Stimulated activated CD8-positive, alpha-beta memory T cell treated with anti-CD3 and anti-CD28 coated beads, Interleukin-12 subunit alpha, Interleukin-12 subunit beta, amount 100 ng/mL, for 24 hours (primary cell): Measurements from ENCODE around the gene AVL9.
"Not testable (repeated sequence)": the region's sequence is repeated elsewhere in the genome, so short reads cannot be mapped to it uniquely, and the experiment has no call there.

Experiments used
- DNase-seq: peaks from one replicate; pipeline ENCODE4 v3.0.0-alpha.2; 2020; ENCODE audit errors: extremely low read depth

AVL9 gene

DNA sequence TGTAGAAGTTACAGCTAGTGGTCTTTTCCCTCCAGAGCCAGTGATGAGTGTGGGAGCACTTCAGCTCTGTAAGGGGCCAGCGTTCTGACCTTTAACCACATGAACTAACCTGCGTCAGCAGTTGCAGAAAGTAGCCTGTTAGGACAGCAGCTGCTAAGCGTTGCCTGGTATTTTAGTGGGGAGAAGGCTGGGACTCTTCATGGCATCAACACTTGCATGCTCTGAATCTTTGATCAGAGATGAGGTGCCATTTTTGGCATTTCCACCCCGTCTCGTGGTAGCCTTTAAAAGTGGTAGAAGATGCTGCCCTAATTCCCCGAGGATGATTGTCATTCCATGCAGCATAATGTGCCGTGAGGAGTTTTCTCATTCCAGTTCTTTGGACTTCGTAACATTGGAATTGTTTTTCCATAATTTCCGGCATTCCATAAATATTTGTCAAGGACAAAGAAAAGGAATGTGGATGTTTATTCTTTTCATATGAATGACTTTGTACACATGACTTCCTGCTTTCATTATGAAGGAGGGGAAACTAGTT is 92.2 kb downstream of the AVL9 start:
- no peak for DNase-seq

DNA sequence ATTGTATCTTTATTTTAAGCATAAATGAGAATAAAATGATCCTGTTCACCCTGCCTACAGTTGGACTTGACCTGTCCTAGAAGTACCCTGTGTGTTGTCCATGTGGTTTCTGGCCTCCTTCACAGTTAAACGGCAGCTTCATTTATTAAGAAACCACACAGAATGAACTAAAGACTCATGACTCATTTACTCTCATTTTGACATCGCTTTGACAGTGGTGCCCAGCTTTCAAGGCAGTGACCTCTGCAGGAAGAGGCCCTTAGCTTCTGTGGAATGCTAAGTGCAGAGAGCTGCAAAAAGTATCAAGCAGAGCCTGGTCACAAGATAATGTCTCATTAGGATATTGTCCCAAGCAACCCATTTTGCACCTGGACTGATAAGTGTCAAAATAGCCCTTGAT is 93.4 kb downstream of the AVL9 start:
- DNase-seq, result no peak

DNA sequence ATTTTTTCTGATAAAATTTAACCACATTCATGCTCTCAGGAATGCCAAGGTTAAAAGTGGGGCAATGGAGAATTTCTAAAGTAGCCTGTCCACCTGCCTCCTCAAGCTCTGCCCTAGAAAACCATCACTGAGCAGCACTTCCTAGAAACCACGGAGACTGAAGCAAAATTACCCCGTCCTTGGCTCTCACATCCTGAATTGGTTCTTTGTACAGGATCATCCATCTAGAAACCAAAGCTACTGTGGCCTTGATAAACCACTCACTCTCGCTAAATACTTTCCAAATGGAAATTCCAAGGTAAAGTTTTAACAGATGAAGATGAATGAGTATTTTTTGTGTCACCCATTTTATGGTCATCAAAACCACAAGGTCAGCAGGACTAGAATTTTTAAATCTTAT is 96.6 kb downstream of the AVL9 start:
- no peak for DNase-seq

DNA sequence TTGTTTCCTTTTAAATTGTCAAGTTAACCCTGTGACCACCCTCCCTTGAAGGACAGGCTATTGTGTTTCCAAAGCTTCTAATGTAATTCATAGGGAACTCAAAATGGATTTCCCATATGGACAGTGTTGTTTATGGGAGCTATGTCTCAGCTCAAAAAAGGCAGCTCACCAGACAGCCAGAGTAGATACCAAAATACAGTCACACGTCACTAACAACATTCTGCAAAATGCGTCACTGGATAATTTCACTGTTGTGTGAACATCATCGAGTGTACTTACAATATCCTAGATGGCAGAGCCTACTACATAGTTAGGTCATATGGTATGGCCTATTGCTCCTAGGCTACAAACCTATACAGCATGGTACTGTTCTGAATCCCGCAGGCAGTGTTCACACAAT is 97.4 kb downstream of the AVL9 start:
- DNase-seq, result no peak

DNA sequence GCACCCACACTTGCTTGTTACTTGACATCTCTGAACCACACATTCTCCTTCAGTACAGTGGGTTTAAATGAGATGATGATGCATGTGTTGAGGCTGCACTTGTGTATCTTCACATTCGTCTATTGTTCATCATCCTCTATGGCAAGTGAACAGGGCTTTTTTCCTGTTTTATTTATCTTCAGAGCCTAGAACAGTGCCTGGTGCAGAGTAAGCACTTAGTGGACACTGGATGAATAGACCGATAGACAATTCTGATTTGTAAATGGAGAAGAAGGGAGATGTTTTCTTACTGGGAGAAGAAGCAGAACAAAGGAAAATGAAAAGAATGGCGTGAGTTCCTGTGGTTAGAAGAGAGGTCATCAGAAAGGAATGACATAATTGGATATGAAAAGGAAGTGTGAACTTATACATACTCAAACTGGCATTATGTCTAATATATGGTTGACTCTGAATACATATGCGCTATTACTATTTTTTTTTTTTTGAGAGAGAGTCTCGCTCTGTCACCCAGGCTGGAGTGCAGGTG is 99.7 kb downstream of the AVL9 start:
- DNase-seq, result no peak

DNA sequence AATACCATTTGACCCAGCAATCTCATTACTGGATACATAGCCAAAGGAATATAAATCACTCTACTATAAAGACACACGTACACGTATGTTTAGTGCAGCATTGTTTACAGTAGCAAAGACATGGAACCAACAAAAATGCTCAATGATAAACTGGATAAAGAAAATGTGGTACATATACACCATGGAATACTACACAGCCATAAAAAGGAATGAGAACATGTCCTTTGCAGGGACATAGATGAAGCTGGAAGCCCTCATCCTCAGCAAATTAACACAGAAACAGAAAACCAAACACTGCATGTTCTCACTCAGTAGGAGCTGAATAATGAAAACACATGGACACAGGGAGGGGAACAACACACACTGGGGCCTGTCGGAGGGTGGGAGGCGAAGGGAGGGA is 105.9 kb downstream of the AVL9 start:
- DNase-seq, result not testable (repeated sequence)

DNA sequence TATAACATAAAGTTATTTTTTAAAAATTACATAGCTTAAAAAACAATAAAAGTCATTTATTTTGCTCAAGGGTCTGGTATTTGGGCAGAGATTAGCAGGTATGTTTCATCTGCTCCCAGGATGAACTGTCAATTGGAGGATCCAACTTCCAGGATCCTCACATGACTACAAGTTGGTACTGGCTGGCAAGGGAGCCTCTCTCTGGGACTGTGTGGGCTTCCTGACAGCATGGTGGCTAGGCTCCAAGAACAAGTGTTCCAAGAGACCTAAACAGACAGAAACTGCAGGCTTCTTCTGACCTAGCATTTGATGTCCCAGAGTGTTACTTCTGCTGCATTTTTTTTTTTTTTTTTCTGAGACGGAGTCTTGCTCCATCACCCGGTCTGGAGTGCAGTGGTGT is 107.2 kb downstream of the AVL9 start:
- no peak for DNase-seq

DNA sequence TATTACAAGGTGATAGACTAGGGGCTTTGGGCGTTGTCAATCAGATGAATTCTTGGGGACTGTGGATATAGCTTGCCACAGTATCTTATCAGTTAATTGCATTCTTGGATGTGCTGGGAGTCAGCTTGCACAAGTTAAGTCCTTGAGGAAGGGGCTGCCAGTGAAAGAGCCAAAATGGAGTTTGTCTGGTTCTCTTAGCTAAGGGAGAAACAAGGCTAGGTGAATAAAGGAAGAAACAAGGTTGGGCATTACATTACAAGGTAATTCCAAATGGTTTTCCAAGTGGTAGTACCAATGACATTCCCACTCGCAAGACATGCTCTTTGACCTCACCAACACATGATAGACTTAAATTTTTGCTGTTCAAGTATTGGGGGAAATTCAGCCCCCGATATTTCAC is 108.2 kb downstream of the AVL9 start:
- DNase-seq, result not testable (repeated sequence)

DNA sequence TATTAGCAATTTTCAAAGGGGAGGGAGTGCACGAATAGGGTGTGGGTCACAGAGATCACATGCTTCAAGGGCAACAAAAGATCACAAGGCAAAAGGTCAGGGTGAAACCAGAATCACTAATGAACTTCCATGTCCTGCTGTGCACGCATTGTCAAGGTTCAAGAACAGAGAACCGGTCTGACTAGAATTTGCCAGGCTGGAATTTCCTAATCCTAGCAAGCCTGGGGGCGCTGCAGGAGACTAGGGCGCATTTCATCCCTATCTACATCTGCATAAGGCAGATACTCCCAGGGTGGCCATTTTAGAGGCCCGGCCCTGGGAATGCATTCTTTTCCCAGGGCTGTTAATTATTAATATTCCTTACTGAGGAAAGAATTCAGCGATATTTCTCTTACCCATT is 108.8 kb downstream of the AVL9 start:
- DNase-seq, result not testable (repeated sequence)

DNA sequence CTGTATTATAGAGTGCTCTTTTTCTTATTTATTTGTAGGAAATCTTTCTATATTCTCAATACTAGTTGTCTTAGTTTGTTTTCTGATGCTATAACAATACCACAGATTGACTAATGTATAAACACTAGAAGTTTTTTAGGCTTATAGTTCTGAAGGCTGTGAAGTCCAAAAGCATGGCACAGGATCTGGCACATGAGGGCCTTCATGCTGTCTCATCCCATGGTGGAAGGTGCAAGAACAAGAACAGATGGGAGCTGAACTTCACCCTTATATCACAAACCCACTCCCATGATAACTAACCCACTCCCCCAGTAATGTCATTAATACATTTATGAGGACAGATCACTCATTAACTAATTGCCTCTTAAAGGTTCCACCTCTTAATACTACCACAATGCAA is 109.7 kb downstream of the AVL9 start:
- DNase-seq, result no peak

DNA sequence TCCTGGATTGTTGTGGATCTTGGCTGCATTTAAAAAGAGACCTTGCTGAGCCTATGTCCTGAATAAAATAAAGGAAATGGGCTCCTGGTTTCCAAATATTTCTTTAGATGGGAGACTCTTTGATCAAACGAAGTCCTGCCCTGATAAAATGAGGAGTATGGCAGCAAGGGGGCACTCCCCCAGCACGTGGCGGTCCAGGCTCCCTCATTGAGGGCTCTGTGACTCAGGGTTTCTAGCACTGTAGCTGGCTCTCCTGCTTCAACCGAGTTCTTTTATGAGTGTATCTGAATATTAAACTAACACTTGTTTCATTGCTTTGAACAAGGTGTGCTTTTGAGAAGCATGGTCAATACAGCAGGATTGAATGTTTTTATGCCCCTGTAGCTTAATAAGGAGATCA is 114.2 kb downstream of the AVL9 start:
- no peak for DNase-seq

DNA sequence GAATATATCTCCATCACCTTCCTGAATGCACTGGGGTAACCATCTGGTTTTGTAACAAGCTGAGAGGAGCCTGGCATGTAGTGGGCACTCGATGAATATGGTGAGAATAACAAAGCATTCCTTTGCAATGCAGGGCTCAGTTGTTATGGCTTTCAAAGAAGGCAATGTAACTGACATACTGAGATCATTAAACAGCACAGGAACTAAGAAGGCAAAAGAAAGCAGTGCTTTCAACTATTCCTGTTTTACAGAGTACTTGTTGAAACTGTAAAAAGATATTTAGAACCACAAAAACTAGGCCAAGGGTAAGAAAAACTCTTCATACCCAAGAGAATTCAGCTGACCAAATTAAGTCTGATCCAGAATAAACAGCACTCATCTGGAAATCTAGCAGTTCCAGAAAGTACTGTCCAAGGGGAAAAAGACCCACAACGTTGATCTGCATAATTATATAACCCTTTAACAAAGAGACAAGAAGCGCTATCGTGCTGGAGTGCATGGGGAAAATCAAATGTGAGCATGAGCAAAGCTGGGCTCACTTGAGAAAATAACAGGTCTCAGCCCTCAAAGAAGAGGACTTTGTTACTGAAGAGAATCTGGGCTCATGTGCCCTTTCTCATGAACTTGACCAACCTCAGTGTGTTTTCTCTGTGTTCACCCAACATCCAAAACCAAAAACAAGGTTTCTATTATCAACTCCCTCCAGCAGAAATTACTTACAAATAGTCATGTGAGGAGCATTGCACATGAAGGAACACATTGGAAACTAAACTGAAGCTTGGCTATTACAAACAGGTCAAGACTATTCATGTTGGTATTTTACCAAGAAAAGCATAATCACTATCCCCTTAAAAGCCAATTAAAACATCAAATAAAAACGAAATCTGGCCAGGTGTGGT is 116.2 kb downstream of the AVL9 start:
- no peak for DNase-seq

DNA sequence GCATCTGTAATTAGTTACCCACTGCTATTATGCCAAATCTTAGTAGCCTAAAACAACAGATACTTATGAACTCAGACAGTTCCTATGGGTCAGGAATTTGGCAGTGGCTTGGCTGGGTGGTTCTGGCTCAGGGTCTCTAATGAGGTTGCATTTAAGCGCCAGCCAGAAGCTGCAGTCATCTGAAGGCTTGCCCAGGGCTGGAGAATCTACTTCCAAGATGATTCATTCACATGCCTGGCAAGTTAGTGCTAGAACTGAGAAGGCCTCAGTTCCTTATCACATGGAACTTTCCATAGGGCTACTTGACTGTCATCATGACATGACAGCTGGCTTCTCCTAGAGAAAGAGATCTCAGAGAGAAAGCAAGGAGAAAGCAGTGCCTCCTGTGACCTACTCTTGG is 121.3 kb downstream of the AVL9 start:
- no peak for DNase-seq

DNA sequence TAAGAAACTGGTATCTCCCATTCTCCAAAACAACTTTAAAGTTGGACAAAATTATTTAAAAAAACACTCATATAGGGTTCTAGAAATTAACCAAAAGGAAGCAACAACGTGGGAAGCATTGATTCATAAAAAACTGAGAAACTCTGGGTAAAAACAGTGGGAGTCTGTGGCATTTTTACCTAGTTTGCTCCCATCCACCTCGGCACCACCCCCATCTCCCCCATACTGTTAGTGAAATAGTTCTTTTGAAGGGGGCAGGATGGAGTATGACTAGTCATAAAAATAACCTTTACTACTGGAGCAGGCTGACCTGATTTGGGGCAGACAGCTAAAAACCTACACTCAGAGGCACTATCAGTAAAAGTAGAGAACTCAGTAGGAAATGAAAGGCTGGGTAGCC is 123.2 kb downstream of the AVL9 start:
- DNase-seq, result no peak

DNA sequence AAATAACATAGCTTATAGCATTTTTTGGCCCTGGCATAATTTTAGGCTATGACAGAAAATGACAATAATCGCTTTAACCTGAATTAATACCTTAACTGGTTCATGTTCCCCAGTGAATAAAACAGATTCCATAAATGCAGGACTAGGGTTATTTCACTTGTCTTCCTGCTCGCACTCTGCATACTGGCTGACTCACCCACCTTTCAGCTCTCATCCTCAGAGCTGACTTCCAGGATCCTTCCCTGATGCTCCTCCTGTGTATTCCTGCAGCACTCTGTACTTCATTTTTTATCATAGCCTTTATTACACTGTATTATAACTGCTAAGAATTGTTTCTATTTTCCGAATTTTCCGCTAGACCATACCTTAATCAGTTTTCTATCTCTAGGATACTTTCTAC is 123.7 kb downstream of the AVL9 start:
- DNase-seq, result no peak

DNA sequence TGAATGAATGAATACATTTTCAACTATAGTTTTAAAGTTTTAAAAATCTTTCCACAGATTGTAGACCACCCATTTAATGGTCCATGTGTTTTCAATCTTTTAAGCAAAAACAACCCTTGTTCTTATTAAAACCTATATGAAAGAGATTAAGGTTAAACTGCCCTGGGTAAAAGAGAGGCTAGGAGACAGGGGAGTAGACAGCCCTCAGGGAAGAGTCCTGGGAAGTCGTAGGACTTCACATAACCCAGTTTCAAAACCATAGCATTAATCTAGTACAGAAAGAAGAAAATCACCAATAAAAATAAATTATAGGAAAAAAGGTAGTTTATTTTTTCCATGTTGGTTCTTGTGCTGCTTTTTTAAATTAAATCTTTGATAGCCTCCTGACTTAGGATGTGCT is 124.1 kb downstream of the AVL9 start:
- not testable (repeated sequence) for DNase-seq

DNA sequence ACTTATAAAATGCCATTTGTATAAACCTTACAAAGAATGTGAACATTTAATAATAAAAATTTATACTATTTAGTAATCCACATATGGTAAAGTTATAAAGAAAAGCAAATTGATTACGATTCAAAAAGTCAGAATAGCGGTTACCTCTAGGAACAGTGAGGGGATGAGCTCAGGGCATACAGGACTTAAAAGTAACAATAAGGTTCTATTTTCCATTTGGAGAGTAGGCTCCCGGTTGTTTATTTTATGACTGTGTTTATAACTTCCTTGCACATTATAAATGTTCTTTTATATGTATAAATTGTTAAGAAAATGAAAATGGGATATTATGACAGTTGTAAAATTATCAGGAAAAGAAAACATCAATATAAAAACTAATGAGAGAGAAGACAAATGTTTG is 135.7 kb downstream of the AVL9 start:
- no peak for DNase-seq

DNA sequence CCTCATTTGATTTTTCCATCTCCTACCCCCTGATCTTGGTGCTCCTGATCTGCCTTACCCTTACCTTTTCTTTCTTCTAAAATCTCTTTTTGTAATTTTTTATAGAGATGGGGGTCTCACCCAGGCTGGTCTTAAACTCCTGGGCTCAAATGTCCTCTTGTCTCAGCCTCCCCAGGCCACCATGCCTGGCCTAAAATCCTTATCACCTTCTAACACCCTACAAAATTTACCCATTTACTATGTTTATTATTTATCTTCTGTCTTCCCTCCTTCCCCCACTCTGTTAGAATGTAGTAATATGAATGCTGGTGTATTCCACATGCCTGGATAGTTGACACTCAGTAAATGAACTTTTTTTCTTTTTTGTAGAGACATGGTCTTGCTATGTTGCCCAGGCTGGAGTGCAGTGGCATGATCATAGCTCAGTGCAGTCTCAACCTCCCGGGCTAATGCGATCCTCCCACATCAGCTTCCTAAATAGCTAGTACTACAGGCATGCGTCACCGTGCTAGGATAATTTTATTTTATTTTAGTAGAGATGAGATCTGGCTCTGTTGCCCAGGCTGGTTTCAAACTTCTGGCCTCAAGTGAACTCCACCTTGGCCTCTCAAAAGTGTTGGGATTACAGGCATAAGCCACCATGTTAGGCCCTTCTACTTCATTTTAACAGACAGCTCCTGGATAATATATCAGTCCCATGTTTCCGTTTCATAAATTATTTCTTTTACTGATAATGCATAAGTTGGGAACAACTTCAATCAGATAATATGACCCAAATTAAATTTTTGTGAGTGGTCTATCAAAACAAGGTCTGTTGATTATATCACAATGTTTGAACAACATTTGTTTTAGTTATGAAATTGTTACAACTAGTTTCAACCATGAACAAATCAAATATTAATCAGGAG is 136.6 kb downstream of the AVL9 start:
- not testable (repeated sequence) for DNase-seq

DNA sequence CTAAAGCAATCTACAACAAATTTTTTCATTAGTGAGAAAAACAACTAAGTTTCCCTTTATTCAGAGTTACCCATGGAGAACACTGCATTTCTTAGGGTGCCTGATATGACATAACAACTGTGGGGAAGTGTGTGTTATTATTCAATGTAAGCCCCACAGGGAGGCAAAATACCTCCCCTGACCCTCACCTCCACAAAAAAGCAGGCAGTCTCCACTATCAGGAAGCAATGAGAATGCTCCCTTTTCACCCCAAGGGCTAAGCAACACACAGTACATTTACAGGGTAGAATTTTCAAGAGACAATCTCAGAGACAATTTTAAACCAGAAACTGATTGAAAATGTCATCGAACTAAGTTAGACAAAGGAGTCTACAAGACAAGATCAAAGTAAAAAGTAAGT is 138.2 kb downstream of the AVL9 start:
- not testable (repeated sequence) for DNase-seq

DNA sequence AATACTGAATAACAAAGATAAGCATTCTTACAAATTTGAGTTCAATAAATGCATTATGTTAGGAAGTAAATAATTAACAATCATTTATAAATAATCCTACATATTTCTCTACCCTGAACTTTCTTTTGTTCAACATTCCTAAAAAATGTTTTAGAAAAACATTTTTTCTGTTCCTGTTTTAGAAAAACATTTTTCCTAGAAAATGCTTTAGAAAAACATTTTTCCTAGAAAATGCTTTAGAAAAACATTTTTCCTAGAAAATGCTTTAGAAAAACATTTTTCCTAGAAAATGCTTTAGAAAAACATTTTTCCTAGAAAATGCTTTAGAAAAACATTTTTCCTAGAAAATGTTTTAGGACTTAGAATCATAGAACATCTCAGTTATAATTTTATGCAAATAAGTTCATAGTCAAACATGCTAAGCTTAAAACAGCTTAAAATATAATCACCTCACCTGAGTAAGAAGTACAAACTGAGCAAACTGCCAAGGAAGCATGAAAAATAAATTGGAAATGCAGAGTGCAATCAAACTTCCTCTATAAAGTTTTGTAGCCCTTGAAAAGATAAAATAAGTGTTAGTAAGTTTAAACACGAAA is 139.6 kb downstream of the AVL9 start:
- DNase-seq, result not testable (repeated sequence)

DNA sequence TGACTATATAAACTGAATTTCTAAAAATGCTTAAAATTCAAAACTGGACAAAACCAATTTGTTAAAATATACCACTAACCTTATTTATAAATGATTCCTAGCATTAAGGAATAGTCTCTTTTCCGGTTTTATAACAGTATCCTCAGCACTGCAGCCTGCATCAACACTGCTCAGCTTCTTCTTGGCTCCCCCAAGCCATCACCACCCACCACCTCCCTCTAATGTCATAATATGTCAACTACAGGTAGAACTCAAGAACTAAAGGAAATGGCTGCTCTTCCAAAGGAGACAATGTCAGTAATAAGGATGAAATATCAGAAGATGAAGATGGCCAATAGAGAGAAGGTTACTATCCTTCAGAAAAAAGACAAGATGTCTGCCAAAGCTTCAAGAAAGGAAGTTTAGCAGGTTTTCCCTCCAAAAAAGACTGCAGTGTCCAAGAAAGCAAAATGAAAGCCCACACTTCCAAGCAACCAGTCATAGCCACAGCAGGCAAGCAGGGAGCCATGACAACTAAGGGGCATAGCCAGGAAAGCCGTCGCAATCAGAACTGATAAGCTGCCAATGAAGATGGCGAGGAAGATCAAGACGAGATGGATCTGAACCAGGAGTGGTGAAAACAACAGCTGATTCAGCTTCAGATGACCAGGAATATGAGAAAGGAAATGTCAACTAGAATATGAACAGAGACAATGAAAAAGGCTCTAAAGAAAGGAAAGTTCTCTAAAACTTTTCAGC is 141.6 kb downstream of the AVL9 start:
- DNase-seq, result not testable (repeated sequence)
